HG03060 (cell line): ENCODE data around the gene PPIF.

Experiments
- ATAC-seq: cut with Tn5 transposase; IDR thresholded peaks from one replicate; pipeline ENCODE4 v1.9.1; 2021; ENCODE audit warnings: low read depth, moderate number of reproducible peaks; ENCODE audit not compliant: unreplicated experiment

Gene PPIF

GRCh38 chr10:79383974-79384606 lies 36.8 kb downstream of the PPIF start:
- no peak for ATAC-seq

- ATAC-seq = no peak
Measured at GRCh38 chr10:79384773-79385391, 37.6 kb downstream of the PPIF start.

- no peak for ATAC-seq
Measured at GRCh38 chr10:79385392-79385795, 38.1 kb downstream of the PPIF start.

GRCh38 chr10:79385804-79386531 lies 38.7 kb downstream of the PPIF start:
- no peak for ATAC-seq

- no peak for ATAC-seq
Measured at GRCh38 chr10:79386637-79387465, 39.6 kb downstream of the PPIF start.

- no peak for ATAC-seq
Measured at GRCh38 chr10:79387466-79387973, 40.3 kb downstream of the PPIF start.

- ATAC-seq = no peak
Measured at GRCh38 chr10:79387974-79388850, 40.9 kb downstream of the PPIF start.

- no peak for ATAC-seq
Measured at GRCh38 chr10:79390057-79390456, 42.8 kb downstream of the PPIF start.

GRCh38 chr10:79390551-79391229 lies 43.4 kb downstream of the PPIF start:
- no peak for ATAC-seq

- ATAC-seq = no peak
Measured at GRCh38 chr10:79391231-79392019, 44.2 kb downstream of the PPIF start.

GRCh38 chr10:79392020-79392398 lies 44.7 kb downstream of the PPIF start:
- ATAC-seq = no peak

GRCh38 chr10:79392506-79393176 lies 45.4 kb downstream of the PPIF start:
- no peak for ATAC-seq

- ATAC-seq = no peak
Measured at GRCh38 chr10:79393221-79393923, 46.1 kb downstream of the PPIF start.

GRCh38 chr10:79393924-79394610 lies 46.8 kb downstream of the PPIF start:
- ATAC-seq = no peak

- no peak for ATAC-seq
Measured at GRCh38 chr10:79394664-79395063, 47.4 kb downstream of the PPIF start.

GRCh38 chr10:79396520-79396919 lies 49.3 kb downstream of the PPIF start:
- no peak for ATAC-seq

- ATAC-seq = no peak
Measured at GRCh38 chr10:79397051-79397450, 49.8 kb downstream of the PPIF start.
